Measurements from ENCODE around the gene ITPRIPL2. TPM values are rescaled to one million over a fixed set of nuclear protein-coding genes. Genes with fewer than 3 reads are reported as not detected.

The ITPRIPL2 gene
- total RNA-seq, 1 experiment from 2014 or later = 5.3 TPM

GRCh38 chr16:19071811-19072777, 41.7 kb upstream of the ITPRIPL2 start:
- TF ChIP-seq TCF7 (CRISPR knock-in tag; IDR thresholded peaks at IDR 0.05; ENCODE audit: low read depth) (no peak), CTCF (IDR thresholded peaks at IDR 0.05) (peak; percentile 64)
- Mint-ChIP-seq H3K36me3 (peaks cover 11% of the 10 kb centered on the region), H3K27ac (peak overlapping the region; percentile 71), H3K4me1 (0 out of 2 replicates have a peak, but pooled peaks cover 3% of the 10 kb centered on the region), H3K27me3 (ENCODE audit: low read depth) (peaks cover 2% of the 10 kb centered on the region; the same call in 1 of the 2 replicates), H3K4me3 (no peak overlapping the region), H3K9me3 (no peaks in the 10 kb centered on the region)
- peak; percentile 81 for DNase-seq (ENCODE audit: low spot score)
- ChIA-PET POLR2A (no interaction called here), CTCF (interaction anchor here (0.7 to 1.6 kb wide), 4 partner anchors 59 to 226 kb away, joined by 3 to 11 read pairs (median 4); partner anchors contain the start of gene TMC7)
- peak; percentile 61 for ATAC-seq

- 0 out of 2 replicates have a peak, but pooled peaks cover 1% of the 10 kb centered on the region for H3K4me1 Mint-ChIP-seq
- TF ChIP-seq ZNF425 (CRISPR knock-in tag; conservative IDR thresholded peaks at IDR 0.05) (no peak), ATF3 (CRISPR knock-in tag; conservative IDR thresholded peaks at IDR 0.05) (no peak), SMAD3 (CRISPR knock-in tag; IDR thresholded peaks at IDR 0.05; ENCODE audit: borderline replicate concordance) (no peak), ZNF263 (CRISPR knock-in tag; IDR thresholded peaks at IDR 0.05; ENCODE audit: low read depth) (no peak), ZNF138 (CRISPR knock-in tag; conservative IDR thresholded peaks at IDR 0.05) (no peak), TEAD4 (CRISPR knock-in tag; IDR thresholded peaks at IDR 0.05) (no peak), RORB (CRISPR knock-in tag; IDR thresholded peaks at IDR 0.05) (no peak), JUN (CRISPR knock-in tag; IDR thresholded peaks at IDR 0.05) (no peak), MLX (CRISPR knock-in tag; IDR thresholded peaks at IDR 0.05) (no peak), SOX15 (CRISPR knock-in tag; IDR thresholded peaks at IDR 0.05) (no peak)
- no peak overlapping the region for H3K27ac Mint-ChIP-seq
- no peak for DNase-seq (ENCODE audit: low spot score)
- ATAC-seq = no peak
- no peaks in the 10 kb centered on the region for H3K9me3 Mint-ChIP-seq
- peaks cover 11% of the 10 kb centered on the region for H3K36me3 Mint-ChIP-seq
- ChIA-PET CTCF (interaction anchor here (1.0 to 1.6 kb wide), 2 partner anchors 58 to 90 kb away, joined by 3 to 11 read pairs; partner anchors contain the start of gene TMC7), POLR2A (no interaction called here)
- no peak overlapping the region for H3K4me3 Mint-ChIP-seq
- no peaks in the 10 kb centered on the region for H3K27me3 Mint-ChIP-seq (ENCODE audit: low read depth)
These were observed 40.4 kb upstream of the ITPRIPL2 start for GRCh38 chr16:19073344-19073743.

GRCh38 chr16:19073863-19074262, 39.9 kb upstream of the ITPRIPL2 start:
- Mint-ChIP-seq H3K36me3 (peaks cover 15% of the 10 kb centered on the region), H3K27me3 (ENCODE audit: low read depth) (no peaks in the 10 kb centered on the region), H3K4me1 (no peaks in the 10 kb centered on the region), H3K9me3 (no peaks in the 10 kb centered on the region), H3K27ac (no peak overlapping the region), H3K4me3 (no peak overlapping the region)
- no peak for DNase-seq (ENCODE audit: low spot score)
- no peak for ATAC-seq
- CTCF ChIA-PET = interaction anchor here (1.0 to 1.4 kb wide), 2 partner anchors 12 to 90 kb away, joined by 4 read pairs; partner anchors contain the start of gene TMC7
- POLR2A ChIA-PET = no interaction called here
- TF ChIP-seq ZBTB21 (CRISPR knock-in tag; IDR thresholded peaks at IDR 0.05; ENCODE audit: borderline replicate concordance) (no peak), FOXP4 (CRISPR knock-in tag; IDR thresholded peaks at IDR 0.05) (no peak), CBFB (CRISPR knock-in tag; IDR thresholded peaks at IDR 0.05; ENCODE audit: low read depth) (no peak), ATF3 (CRISPR knock-in tag; conservative IDR thresholded peaks at IDR 0.05) (no peak), ZNF671 (CRISPR knock-in tag; IDR thresholded peaks at IDR 0.05) (no peak), AFF4 (CRISPR knock-in tag; IDR thresholded peaks at IDR 0.05; ENCODE audit: borderline replicate concordance) (no peak)

Measured in WTC11 (cell line).